WERI-Rb-1 (cell line): ENCODE data around the gene PITPNC1.
"Not testable (repeated sequence)": the region's sequence is repeated elsewhere in the genome, so short reads cannot be mapped to it uniquely, and the experiment has no call there.

Experiments used
- DNase-seq: peaks from one replicate; pipeline ENCODE4 v3.0.0-alpha.2; 2020
- H3K27ac ChIP-seq: fragments of 250-450 bp; sonication (Bioruptor Pico); 2 replicates; pipeline ENCODE4 v1.5.1; 2020; ENCODE audit warnings: mild to moderate bottlenecking, moderate library complexity
- H3K27me3 ChIP-seq: fragments of 250-450 bp; sonication (Bioruptor Pico); 2 replicates; pipeline ENCODE4 v1.5.1; 2021; ENCODE audit warnings: mild to moderate bottlenecking, low read depth, moderate library complexity; ENCODE audit not compliant: insufficient read depth, severe bottlenecking
- H3K36me3 ChIP-seq: fragments of 250-450 bp; sonication (Bioruptor Pico); 2 replicates; pipeline ENCODE4 v1.5.1; 2020; ENCODE audit warnings: mild to moderate bottlenecking, moderate library complexity
- H3K4me3 ChIP-seq: 2 replicates; pipeline ENCODE4 v1.5.1; 2011; ENCODE audit warnings: low read depth, mild to moderate bottlenecking, control low read depth, low read length
- H3K9me3 ChIP-seq: fragments of 250-450 bp; sonication (Bioruptor Pico); 2 replicates; pipeline ENCODE4 v1.5.1; 2021; ENCODE audit warnings: mild to moderate bottlenecking, moderate library complexity; ENCODE audit not compliant: severe bottlenecking
- TF ChIP-seq, protein P1 (sequence below): IDR thresholded peaks from 2 replicates; pipeline ENCODE4 v1.5.1; 2011; ENCODE audit warnings: low read depth, mild to moderate bottlenecking, control low read depth, inconsistent platforms, low read length

Gene PITPNC1

DNA sequence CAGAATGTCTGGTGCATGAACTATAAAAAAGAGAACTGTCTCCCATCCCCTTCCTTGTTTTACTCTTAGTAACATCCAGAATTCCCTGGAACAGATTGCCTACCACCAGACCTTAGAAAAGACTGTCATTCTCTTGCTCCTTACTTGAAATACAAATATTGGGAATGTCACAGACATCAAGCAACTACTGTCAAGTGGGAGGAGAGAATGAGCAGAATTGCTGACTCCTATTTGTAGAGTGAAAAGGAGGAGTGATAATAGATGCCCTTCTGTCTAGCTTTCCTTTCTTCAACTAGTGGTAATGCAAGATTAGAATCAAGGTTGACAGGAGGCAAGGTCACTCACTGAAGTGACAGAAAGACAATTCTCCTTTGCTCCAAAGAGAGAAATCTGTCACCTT lies 316.7 kb downstream of the PITPNC1 start:
- no peaks in the 10 kb centered on the region for H3K27me3 ChIP-seq
- no peak overlapping the region for H3K27ac ChIP-seq
- TF ChIP-seq, protein P1, sequence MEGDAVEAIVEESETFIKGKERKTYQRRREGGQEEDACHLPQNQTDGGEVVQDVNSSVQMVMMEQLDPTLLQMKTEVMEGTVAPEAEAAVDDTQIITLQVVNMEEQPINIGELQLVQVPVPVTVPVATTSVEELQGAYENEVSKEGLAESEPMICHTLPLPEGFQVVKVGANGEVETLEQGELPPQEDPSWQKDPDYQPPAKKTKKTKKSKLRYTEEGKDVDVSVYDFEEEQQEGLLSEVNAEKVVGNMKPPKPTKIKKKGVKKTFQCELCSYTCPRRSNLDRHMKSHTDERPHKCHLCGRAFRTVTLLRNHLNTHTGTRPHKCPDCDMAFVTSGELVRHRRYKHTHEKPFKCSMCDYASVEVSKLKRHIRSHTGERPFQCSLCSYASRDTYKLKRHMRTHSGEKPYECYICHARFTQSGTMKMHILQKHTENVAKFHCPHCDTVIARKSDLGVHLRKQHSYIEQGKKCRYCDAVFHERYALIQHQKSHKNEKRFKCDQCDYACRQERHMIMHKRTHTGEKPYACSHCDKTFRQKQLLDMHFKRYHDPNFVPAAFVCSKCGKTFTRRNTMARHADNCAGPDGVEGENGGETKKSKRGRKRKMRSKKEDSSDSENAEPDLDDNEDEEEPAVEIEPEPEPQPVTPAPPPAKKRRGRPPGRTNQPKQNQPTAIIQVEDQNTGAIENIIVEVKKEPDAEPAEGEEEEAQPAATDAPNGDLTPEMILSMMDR, result no peak
- no peaks in the 10 kb centered on the region for H3K9me3 ChIP-seq
- H3K36me3 ChIP-seq, result no peaks in the 10 kb centered on the region
- no peak for DNase-seq
- no peak overlapping the region for H3K4me3 ChIP-seq

DNA sequence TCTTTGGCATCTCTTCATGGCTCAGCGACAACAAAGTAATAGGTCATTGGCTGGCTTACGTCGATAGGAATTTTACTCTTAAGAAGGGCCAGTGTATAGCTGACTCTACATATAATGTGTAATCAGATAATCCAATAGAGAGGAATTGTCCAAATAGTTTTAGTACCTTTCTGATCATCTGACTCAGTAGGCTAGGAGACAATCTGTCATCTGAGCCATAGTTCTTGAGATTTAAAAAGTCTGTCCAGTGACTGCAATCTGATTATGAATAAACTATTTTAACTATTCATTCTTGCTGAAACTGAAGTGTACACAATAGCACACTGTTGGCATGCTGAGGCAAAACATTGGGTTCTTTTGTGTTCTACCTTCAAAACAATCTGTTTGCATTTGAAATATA lies 319.3 kb downstream of the PITPNC1 start:
- Histone ChIP-seq H3K27ac (no peak overlapping the region), H3K36me3 (no peaks in the 10 kb centered on the region), H3K9me3 (peaks cover 4% of the 10 kb centered on the region), H3K27me3 (no peaks in the 10 kb centered on the region), H3K4me3 (no peak overlapping the region)
- TF ChIP-seq, protein P1, result no peak
- no peak for DNase-seq

DNA sequence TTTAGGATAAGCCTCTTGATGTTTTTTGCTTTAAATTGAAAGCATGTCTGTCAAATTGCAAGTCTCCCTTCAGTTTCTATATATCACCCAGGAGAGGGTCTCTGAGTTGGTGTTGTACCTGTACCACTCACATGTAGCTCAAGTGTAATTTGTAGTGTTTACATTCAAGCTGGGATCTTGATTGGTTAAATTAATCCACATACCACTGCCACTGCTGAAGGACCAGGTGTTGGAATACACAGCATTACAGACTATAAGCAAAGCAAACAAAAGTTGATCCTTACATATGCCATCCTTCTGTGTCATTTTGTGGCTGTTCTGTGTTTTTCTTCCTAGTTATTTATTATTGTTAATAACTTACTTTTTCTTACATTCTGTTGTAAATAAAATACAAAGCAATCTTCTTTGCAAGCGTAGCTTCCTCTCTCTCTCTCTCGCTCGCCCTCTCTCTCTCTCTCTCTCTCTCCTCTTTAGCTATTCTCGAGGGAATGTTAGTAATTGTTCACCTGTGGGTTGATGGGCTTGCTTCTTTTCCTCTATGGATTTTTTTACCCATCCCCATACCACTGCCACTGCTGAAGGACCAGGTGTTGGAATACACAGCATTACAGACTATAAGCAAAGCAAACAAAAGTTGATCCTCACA lies 319.9 kb downstream of the PITPNC1 start:
- Histone ChIP-seq H3K4me3 (no peak overlapping the region), H3K27ac (no peak overlapping the region), H3K9me3 (peaks cover 4% of the 10 kb centered on the region), H3K36me3 (no peaks in the 10 kb centered on the region), H3K27me3 (no peaks in the 10 kb centered on the region)
- no peak for DNase-seq
- TF ChIP-seq, protein P1, result no peak

DNA sequence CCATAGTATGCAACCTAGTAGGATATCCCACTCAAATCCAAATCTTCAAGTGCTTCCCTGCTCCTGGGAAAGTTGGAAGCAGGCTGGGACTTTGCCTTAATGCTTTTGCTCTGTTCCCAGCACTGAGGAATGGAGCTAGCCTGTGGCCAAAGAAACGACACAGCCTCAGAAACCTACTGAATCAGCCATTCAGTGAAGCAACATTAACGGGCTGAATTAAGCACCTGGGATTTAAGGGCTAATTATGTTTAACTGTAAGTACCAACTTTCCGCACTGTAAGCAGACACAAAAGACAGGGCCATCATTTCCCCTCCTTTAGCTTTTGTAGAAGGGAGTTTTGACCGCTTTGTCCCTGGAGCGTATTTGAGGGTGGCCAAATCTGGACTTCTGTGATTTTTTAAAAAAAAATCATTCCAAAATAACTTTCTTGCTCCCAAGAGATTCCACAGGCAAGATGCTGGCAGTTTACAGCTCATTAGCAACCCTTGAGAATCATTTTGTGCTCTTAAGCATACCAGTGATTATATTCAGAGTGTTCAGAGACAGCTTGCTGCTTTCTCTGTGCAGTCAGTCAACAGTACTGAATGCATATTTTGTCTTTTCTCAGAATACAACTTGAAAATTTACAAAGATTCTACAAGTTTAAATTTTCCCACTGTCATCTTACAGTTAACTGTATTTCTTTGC lies 323.1 kb downstream of the PITPNC1 start:
- TF ChIP-seq, protein P1, result no peak
- Histone ChIP-seq H3K27ac (no peak overlapping the region), H3K27me3 (no peaks in the 10 kb centered on the region), H3K36me3 (no peaks in the 10 kb centered on the region), H3K4me3 (no peak overlapping the region), H3K9me3 (peaks cover 4% of the 10 kb centered on the region)
- no peak for DNase-seq

DNA sequence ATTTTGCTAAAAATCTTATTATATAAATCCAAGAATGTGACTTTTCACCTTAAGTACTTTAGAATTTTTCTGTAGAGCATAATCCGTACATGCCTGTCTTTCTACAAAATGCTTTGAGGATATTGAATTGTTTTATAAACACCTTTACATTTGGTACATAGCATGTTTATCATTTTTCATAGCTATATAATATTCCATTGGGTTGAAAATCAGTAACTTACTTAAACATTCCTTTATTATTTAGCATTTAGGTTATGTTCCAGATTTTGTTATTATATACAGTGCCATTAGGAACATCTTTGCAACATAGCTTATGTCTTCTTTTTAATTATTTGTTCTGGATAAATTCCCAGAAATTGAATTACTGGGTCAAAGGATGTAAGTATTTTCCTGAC lies 323.6 kb downstream of the PITPNC1 start:
- Histone ChIP-seq H3K9me3 (peaks cover 4% of the 10 kb centered on the region), H3K4me3 (no peak overlapping the region), H3K36me3 (no peaks in the 10 kb centered on the region), H3K27ac (no peak overlapping the region), H3K27me3 (no peaks in the 10 kb centered on the region)
- no peak for DNase-seq
- TF ChIP-seq, protein P1, result no peak

DNA sequence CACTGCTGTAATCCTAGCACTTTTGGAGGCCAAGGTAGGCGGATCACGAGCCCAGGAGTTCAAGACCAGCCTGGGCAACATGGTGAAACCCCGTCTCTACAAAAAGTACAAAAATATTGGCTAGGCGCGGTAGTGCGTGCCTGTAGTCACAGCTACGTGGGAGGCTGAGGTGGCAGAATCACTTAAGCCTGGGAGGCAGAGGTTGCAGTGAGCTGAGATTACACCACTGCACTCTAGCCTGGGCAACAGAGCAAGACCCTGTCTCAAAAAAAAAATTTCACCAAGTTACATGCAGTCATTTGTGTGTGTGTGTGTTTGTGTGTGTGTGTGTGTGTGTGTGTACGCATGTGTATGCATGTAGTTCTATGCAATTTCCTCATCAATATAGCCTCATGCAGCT lies 325.8 kb downstream of the PITPNC1 start:
- H3K27me3 ChIP-seq, H3K9me3 ChIP-seq, DNase-seq, H3K27ac ChIP-seq, H3K36me3 ChIP-seq, H3K4me3 ChIP-seq: not testable (repeated sequence)
